ENCODE measurements around the gene PROX1. TPM values are rescaled to one million over a fixed set of nuclear protein-coding genes. Genes with fewer than 3 reads are reported as not detected.

PROX1 gene
- total RNA-seq, 2 experiments from 2014 or later, result not detected

DNA sequence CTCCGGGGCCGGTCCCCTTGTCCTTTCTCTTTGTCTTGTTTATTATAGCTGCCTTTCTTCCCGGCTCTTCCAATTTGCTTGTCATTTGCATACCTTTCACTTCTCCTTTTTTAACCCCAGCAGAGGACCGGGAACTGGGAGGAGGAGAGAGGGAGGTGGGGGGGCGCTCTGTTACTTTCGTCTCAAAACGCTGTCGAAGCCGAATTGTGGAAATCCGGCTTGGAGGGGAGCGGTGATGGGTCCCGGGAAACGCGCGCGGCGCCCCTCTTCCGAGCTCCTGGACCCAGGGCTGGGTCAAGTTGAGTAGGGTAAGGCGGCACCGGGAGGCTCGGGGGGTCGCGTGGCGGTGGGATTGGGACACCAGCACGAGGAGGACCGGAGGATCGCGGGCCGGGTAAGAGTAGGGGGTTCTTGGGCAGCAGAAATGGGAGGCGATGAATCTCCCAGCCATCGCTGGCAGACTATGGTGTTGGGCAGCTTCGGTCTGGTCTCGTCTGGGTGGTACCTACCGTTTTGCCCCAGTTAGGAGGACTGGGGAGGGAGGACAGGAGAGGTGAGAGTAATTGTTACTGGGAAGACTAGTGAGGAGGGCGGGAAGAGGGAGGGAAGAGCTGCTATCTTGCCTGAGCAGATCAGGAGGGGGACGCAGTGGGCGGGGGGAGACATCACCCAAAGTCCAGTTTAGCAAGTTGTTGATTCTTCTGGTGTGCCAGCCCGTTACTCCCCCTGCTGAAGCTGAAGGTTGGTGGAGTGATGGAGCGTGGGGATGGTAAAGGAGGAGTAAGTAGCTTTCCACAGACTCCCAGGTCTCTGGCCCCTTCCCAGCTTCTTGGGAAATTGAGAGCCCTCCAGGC, 1.5 kb downstream of the PROX1 start:
- no peak overlapping the region for H3K4me3 ChIP-seq (ENCODE audit: low read depth, low read length, poor library complexity, severe bottlenecking)
- H3K9me2 ChIP-seq (ENCODE audit: insufficient read depth, low read length), result no peaks in the 10 kb centered on the region
- H3K4me1 ChIP-seq (ENCODE audit: insufficient read depth, low read length, poor library complexity, severe bottlenecking), result no peaks in the 10 kb centered on the region
- H2AFZ ChIP-seq (ENCODE audit: low read length), result no peak overlapping the region
- no peaks in the 10 kb centered on the region for H3K9me3 ChIP-seq (ENCODE audit: low read length)
- no peak for TF ChIP-seq EZH2phosphoT487 (IDR thresholded peaks at IDR 0.05; ENCODE audit: borderline replicate concordance, low read depth, low read length)
- TF ChIP-seq, protein P1, sequence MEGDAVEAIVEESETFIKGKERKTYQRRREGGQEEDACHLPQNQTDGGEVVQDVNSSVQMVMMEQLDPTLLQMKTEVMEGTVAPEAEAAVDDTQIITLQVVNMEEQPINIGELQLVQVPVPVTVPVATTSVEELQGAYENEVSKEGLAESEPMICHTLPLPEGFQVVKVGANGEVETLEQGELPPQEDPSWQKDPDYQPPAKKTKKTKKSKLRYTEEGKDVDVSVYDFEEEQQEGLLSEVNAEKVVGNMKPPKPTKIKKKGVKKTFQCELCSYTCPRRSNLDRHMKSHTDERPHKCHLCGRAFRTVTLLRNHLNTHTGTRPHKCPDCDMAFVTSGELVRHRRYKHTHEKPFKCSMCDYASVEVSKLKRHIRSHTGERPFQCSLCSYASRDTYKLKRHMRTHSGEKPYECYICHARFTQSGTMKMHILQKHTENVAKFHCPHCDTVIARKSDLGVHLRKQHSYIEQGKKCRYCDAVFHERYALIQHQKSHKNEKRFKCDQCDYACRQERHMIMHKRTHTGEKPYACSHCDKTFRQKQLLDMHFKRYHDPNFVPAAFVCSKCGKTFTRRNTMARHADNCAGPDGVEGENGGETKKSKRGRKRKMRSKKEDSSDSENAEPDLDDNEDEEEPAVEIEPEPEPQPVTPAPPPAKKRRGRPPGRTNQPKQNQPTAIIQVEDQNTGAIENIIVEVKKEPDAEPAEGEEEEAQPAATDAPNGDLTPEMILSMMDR (conservative IDR thresholded peaks at IDR 0.05; ENCODE audit: low read length), result no peak
- no peak for DNase-seq (ENCODE audit: low spot score)
- H3K27ac ChIP-seq (ENCODE audit: low read depth, low read length, poor library complexity, severe bottlenecking), result no peak overlapping the region
- H3K79me2 ChIP-seq (ENCODE audit: insufficient read depth, low read depth, low read length), result no peaks in the 10 kb centered on the region
- no peaks in the 10 kb centered on the region for H3K36me3 ChIP-seq (ENCODE audit: insufficient read depth, low read length)
- POLR2A ChIA-PET, result interaction anchor here (0.5 to 0.6 kb wide), 2 partner anchors 187 to 237 kb away, joined by 3 to 5 read pairs; no protein-coding TSS in a partner anchor
- BruUV-seq (replicated peaks), result no TSS peak
- intact Hi-C loops (cut with micrococcal nuclease; ENCODE audit: unreplicated experiment), result no loop called here
- CTCF ChIA-PET (ENCODE audit: unreplicated experiment), result no interaction called here
- H4K20me1 ChIP-seq (ENCODE audit: insufficient read depth, low read length), result no peaks in the 10 kb centered on the region
- peak overlapping the region; percentile 56; the same call in 1 of the 2 replicates for H3K4me2 ChIP-seq (ENCODE audit: low read length)

DNA sequence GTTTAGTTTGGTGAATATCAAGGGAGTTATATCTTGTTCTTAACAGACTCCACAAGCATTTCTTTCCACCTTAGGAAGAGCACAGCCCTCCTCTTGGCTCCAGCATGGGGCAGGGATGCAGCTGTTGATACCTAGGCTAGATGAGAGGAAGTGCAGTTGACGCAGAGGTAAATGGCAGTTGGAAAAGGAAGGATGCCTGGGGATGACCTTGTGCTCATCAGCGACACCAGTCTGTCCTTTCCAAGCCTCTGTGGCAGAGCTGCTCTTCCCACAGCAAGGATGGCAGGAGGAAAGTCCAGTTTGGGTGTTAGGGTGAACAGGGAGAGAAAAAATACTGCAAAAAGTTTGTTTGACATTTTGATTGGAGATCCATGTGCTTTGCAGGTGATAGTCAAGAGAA, 6.2 kb downstream of the PROX1 start:
- no peaks in the 10 kb centered on the region for H3K79me2 ChIP-seq (ENCODE audit: insufficient read depth, low read depth, low read length)
- ChIA-PET CTCF (ENCODE audit: unreplicated experiment) (no interaction called here), POLR2A (interaction anchor here (0.9 to 1.6 kb wide), 2 partner anchors 9 to 12 kb away, joined by 3 to 4 read pairs; no protein-coding TSS in a partner anchor)
- no peaks in the 10 kb centered on the region for H3K4me1 ChIP-seq (ENCODE audit: insufficient read depth, low read length, poor library complexity, severe bottlenecking)
- TF ChIP-seq, protein P1 (conservative IDR thresholded peaks at IDR 0.05; ENCODE audit: low read length), result no peak
- TF ChIP-seq EZH2phosphoT487 (IDR thresholded peaks at IDR 0.05; ENCODE audit: borderline replicate concordance, low read depth, low read length), result no peak
- intact Hi-C loops (cut with micrococcal nuclease; ENCODE audit: unreplicated experiment), result no loop called here
- no peaks in the 10 kb centered on the region for H3K9me2 ChIP-seq (ENCODE audit: insufficient read depth, low read length)
- no peaks in the 10 kb centered on the region for H3K9me3 ChIP-seq (ENCODE audit: low read length)
- no peak overlapping the region for H3K4me2 ChIP-seq (ENCODE audit: low read length)
- BruUV-seq (replicated peaks), result no TSS peak
- DNase-seq (ENCODE audit: low spot score), result no peak
- H3K36me3 ChIP-seq (ENCODE audit: insufficient read depth, low read length), result no peaks in the 10 kb centered on the region
- no peak overlapping the region for H3K27ac ChIP-seq (ENCODE audit: low read depth, low read length, poor library complexity, severe bottlenecking)
- no peak overlapping the region for H3K4me3 ChIP-seq (ENCODE audit: low read depth, low read length, poor library complexity, severe bottlenecking)
- H4K20me1 ChIP-seq (ENCODE audit: insufficient read depth, low read length), result no peaks in the 10 kb centered on the region
- H2AFZ ChIP-seq (ENCODE audit: low read length), result no peak overlapping the region

DNA sequence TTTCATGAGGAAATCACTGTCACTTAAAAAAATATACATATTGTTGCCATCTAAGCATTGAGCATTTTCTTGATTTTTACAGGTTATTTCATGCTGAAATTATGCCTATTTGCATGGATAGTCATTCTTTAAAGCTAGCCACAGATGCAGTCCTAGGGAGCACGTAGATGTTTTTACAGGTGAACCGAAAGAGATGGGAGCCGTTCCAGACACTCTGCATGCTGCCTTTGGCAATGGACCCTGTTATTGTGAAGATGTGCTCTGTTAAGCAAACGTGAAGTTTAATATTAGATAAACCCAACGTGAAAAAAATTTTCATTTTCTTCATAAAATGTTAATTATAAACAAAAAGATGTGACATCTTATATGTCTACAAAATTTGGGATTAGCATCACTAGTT, 7.1 kb downstream of the PROX1 start:
- no peaks in the 10 kb centered on the region for H3K9me2 ChIP-seq (ENCODE audit: insufficient read depth, low read length)
- H3K4me3 ChIP-seq (ENCODE audit: low read depth, low read length, poor library complexity, severe bottlenecking), result no peak overlapping the region
- no peak overlapping the region for H3K4me2 ChIP-seq (ENCODE audit: low read length)
- POLR2A ChIA-PET, result no interaction called here
- no peak overlapping the region for H2AFZ ChIP-seq (ENCODE audit: low read length)
- H3K27ac ChIP-seq (ENCODE audit: low read depth, low read length, poor library complexity, severe bottlenecking), result no peak overlapping the region
- no peaks in the 10 kb centered on the region for H3K9me3 ChIP-seq (ENCODE audit: low read length)
- CTCF ChIA-PET (ENCODE audit: unreplicated experiment), result no interaction called here
- BruUV-seq (replicated peaks), result no TSS peak
- TF ChIP-seq EZH2phosphoT487 (IDR thresholded peaks at IDR 0.05; ENCODE audit: borderline replicate concordance, low read depth, low read length), result no peak
- TF ChIP-seq, protein P1 (conservative IDR thresholded peaks at IDR 0.05; ENCODE audit: low read length), result no peak
- no peaks in the 10 kb centered on the region for H3K79me2 ChIP-seq (ENCODE audit: insufficient read depth, low read depth, low read length)
- DNase-seq (ENCODE audit: low spot score), result no peak
- no peaks in the 10 kb centered on the region for H3K4me1 ChIP-seq (ENCODE audit: insufficient read depth, low read length, poor library complexity, severe bottlenecking)
- no peaks in the 10 kb centered on the region for H4K20me1 ChIP-seq (ENCODE audit: insufficient read depth, low read length)
- intact Hi-C loops (cut with micrococcal nuclease; ENCODE audit: unreplicated experiment), result no loop called here
- H3K36me3 ChIP-seq (ENCODE audit: insufficient read depth, low read length), result no peaks in the 10 kb centered on the region

Data from OCI-LY7 (cell line).